NK-92 treated with Interleukin-12 subunit alpha and Interleukin-12 subunit beta, amount 100 ng/mL, for 24 hours (cell line): ENCODE measurements around the gene ANK3.

Source experiments
- DNase-seq: peaks from one replicate; lab custom pipeline; 2025; lab: John Stamatoyannopoulos, UW

Gene ANK3

DNA sequence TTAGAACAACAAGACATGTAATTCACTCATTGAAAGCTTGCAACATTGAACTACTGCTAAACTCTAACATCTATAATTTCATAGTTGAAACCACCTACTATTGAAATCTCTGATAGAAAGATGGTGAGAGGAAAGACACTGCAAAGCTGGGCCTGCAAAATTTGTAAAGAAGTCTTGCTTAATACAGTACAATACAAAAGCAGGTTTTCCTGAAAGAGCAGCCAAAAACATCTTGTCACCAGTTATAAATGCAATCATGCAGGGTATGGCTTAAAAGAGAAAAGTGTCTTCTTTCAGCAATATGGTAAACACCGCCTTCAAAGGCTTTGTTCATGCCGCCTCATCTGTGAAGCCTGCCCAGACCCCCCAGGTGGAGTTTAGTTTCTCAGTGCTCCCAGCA lies 109.2 kb downstream of the ANK3 start:
- no peak for DNase-seq

GRCh38 chr10:60277656-60278055 lies 112.0 kb downstream of the ANK3 start:
- DNase-seq = no peak

- no peak for DNase-seq
Measured at GRCh38 chr10:60276232-60276631, 113.4 kb downstream of the ANK3 start.

GRCh38 chr10:60271319-60272040 lies 118.2 kb downstream of the ANK3 start:
- DNase-seq = no peak

DNA sequence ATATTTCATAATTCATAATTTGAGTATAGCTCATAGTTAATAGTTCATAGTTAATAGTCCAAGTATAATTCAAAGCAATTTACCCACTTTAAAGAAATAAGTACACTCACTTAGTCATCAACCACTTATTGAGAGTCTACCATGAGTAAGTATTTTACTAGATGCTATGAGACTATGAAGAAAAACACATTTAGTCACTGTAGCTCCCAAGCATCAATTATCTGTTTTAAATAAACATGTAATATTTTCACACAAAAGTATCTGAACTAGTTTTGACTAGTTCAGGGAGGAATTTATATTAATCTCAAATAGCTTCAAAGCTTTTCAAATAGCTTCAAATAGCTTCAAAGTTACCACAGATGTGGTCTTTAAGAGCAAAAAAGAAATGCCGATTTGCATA lies 119.2 kb downstream of the ANK3 start:
- no peak for DNase-seq

DNA sequence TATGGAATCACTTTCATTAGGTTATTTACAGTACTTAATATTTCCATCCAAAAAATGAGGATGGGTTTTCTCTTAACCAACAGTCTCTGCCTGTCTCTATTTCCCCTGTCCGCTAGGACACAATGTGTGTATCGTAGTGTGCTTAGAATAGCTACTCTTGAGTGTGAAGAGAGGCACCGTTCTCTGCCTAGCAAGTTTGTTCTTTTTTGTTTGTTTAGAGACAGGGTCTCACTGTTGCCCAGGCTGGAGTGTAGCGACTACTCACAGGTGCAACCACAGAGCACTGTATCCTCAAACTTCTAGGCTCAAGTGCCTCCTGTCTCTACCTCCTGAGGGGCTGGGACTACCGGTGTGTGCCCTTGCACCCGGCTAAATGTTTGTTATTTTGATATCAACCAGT lies 121.9 kb downstream of the ANK3 start:
- no peak for DNase-seq

DNA sequence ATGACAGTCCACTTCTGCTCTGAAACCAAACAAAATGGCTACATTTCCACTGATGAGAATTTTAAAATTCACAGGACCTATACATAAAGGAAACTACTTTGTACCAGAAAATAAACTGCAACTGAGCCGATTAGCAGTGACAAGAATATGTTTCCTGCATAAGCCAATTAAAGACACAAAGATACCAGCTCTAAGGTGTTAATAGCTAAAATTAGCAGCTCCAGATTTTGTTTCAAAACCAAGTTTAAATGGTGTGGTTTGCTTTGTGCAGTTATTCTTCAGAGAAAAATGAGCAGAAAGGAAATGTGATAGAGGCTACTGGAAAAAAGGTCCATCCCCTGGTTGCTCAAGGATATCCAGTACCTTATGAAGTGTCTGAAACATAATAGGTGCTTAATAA lies 123.2 kb downstream of the ANK3 start:
- DNase-seq = no peak

- no peak for DNase-seq
Measured at GRCh38 chr10:60262647-60263126, 127.0 kb downstream of the ANK3 start.

GRCh38 chr10:60260321-60260720 lies 129.4 kb downstream of the ANK3 start:
- DNase-seq = no peak

DNA sequence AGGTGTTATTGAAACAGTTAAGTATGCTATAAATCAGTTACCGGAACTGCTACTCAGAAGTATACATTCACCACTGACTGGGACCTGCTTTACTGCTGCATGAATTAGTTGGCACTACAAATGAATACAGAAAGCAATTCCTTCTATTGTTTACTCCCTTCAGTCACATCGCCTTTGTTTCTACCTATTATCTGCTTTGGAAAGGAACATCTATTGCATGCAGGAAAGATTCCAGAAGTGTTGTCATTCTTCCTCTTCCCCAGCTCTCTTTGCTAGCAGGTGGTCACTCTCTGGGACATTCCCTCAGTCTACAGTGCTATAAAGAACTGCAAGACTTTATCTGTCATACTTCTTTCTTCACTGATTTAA lies 131.3 kb downstream of the ANK3 start:
- DNase-seq = no peak

- no peak for DNase-seq
Measured at GRCh38 chr10:60257767-60258428, 131.8 kb downstream of the ANK3 start.

GRCh38 chr10:60254776-60255175 lies 134.9 kb downstream of the ANK3 start:
- DNase-seq = no peak

- DNase-seq = no peak
Measured at GRCh38 chr10:60253484-60253883, 136.2 kb downstream of the ANK3 start.

GRCh38 chr10:60252688-60253087 lies 137.0 kb downstream of the ANK3 start:
- DNase-seq = no peak

DNA sequence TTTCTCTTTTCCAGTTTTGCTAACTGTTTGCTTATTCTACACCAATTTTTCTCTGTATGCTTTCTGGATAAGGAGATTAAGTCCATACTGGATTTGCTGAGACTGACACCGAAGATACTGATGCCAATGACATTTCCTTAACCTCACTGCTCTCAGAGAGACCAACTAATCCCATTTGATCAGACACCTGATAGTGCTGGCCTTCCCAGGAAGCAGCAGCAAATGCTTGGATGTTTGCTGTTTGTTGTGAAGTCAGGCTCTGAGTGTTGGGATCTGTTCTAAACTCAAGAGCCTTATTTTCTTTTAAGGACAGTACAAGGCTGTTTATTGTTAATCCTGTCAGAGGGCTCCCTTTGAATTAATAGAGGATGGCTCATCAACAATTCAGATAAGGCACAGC lies 143.3 kb downstream of the ANK3 start:
- DNase-seq = no peak

- DNase-seq = no peak
Measured at GRCh38 chr10:60239228-60239627, 150.4 kb downstream of the ANK3 start.

GRCh38 chr10:60238759-60239100 lies 150.9 kb downstream of the ANK3 start:
- DNase-seq = no peak

DNA sequence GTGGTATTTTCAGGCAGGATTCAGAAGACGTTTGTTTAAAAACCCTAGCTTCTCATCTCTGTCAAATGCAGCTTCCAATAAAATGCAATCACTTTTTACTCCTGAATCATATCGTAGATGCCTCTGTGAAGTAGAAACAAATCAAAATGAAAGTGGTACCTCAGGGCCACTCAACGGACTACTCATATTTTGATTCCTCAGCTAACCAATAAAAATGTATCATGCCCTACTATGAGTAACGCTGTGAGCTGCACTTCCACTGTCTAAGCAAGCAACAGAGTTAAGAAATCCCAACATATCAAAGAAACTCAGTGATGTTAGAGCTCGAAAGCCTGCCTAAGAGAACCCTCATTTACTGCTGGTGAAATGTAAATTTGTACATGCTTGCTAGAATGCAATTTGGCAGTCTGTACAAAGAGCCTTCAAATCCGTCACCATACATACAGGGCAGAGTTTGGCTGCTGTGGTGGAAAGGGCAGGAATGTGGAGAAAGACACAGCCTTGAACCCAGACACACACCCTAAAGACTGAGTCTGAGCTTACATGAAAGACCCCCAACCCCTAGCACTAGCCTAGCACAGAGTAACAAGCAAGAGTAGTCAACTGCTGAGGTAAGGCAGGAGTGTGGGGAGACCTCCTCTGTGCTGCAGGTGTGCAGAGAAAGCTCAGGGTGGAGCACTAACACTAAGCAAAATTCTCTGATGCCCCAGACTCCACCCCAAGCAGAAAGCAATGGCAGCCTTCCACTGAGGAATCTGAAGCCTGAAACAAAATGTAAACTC lies 151.5 kb downstream of the ANK3 start:
- no peak for DNase-seq

DNA sequence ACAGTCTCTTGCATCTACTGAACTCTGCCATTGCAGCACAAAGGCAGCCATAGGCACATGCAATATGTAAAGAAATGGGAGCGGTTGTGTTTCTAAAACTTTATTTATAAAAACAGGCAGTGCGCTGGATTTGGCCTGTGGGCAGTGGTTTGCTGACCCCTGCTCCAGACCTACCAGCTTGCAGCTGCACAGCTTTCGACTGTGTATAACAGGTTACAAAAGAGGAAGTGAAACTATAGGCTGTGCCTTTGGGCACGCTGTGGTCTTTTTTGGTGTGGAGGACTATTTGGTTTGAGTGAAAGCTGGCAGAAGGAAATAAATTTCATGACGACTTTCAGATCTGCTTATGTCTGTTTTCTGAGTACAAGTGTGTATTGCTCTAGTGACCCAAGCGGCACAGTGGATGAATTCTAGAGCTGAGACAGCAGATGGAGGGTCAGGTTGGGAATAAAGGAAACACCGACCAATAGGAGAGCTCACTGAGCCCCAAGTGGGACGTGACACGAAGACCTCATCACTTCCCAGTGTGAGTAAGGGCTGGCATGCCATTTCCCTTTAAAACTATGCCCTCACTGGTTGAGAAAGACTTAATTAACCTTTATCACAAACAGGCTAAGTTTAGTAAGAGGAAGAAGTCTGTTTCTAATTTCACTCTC lies 152.7 kb downstream of the ANK3 start:
- DNase-seq = peak; percentile 19

DNA sequence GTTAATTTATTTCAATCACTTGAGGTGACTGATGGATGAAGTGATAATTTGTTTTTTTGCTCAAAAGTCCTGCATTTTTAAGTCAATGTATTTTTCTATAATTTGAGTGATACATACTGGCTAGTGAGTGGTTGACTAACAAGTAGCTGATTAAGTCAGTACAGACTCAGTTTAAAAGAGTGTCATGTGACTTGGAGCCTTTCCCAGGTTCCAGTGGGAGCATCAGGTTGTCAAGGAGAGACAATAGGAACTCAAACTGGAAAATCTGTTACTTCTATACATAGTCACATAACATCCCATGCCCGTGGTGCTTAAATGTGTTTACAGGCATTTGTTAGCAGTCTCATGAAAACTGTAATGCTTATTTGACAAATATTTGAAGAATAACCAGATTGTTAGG lies 154.7 kb downstream of the ANK3 start:
- no peak for DNase-seq

- DNase-seq = no peak
Measured at GRCh38 chr10:60234551-60234950, 155.1 kb downstream of the ANK3 start.

- no peak for DNase-seq
Measured at GRCh38 chr10:60230892-60231291, 158.8 kb downstream of the ANK3 start.
